Stimulated activated CD4-positive, alpha-beta T cell treated with anti-CD3 and anti-CD28 coated beads, Interleukin-15, amount 100 ng/mL, for 1 hour (primary cell): ENCODE results near the gene ROBO1.

Experiments used
- DNase-seq, 2 donors: peaks; one replicate each; pipeline ENCODE4 v3.0.0-alpha.2; 2020; ENCODE audit warnings: low read depth in 1 of 2, low spot score in 1 of 2

ROBO1 gene

DNA sequence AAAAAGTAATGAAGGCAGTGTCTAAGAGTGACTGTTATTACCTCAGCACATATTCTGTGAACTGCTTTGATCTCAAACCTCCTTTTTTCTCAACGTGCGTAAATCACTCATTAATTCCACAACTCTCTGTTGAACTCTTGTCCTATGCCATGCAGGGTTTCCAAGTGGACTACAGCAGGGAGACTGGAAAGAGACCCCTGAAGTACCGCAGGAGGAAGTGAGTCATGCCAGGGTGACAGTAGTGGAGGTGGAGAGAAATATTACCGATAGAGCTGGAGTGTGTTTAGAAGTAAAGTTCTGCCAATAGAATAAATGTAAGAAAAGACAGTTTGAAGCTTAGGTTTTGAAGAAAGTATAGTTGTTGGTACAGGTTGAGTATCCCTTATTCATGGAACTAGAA lies 908.9 kb downstream of the ROBO1 start:
- no peak for DNase-seq

- DNase-seq = no peak
Measured at GRCh38 chr3:78858174-78858573, 909.6 kb downstream of the ROBO1 start.

- no peak for DNase-seq
Measured at GRCh38 chr3:78857494-78858111, 910.2 kb downstream of the ROBO1 start.

DNA sequence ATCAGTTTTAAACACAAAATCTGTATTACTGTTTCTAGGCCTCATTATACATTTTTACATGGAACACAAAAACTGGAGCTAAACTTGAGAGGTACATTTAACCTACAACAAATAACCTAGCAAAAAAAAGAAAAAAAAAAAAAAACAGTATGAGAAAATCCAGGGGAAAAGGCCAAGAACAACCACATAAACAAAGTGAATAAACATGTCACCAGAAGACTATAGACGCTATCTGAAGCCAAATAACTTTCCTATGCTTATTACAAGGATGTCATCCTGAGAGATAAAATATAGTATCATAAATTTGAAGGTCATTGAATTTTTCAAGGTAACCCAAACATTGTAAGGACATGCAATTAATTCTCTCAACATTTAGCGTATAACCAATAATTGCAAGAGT lies 911.6 kb downstream of the ROBO1 start:
- no peak for DNase-seq

- DNase-seq = no peak
Measured at GRCh38 chr3:78855190-78855589, 912.6 kb downstream of the ROBO1 start.

DNA sequence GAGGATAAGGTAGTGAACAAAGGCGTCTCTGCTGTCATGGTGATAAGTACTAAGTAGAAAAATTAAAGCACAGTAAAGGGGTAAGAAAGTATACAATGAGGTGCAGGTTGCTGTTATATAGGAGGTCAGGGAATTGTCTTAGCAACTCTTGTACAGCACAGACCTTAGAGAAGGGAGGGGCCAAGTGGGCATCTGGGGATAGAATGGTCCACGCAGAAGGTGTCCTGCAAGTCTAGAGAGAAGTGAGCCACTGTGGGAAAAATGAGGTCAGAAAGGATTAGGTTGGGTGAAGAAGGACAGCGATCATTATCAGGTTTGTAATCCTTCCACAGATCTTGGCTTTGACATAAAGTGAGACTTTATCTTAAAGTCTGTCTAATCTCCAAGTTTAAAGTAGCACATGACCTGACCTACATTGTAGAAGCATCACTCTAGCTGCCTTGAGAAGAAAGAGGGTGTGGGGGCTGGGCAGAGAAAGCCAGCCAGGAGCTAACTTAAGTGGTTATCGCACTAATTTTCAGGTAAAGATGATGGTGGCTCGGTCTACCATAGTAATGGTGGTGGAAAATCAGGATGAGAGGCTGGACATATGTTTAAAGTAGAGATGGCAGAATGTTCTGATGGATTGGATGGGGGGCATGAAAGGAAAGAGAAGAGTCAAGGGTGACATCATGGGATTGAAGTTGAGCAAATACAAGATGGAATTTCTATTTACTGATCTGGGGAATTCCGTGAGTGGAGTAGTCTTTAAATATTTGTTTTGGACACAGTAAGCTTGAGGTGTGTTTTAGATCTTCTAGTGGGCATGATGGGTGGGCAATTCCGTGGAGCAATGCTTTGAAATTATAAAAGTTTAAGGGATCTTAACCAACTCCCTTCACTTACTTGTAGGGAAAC lies 919.2 kb downstream of the ROBO1 start:
- no peak for DNase-seq

DNA sequence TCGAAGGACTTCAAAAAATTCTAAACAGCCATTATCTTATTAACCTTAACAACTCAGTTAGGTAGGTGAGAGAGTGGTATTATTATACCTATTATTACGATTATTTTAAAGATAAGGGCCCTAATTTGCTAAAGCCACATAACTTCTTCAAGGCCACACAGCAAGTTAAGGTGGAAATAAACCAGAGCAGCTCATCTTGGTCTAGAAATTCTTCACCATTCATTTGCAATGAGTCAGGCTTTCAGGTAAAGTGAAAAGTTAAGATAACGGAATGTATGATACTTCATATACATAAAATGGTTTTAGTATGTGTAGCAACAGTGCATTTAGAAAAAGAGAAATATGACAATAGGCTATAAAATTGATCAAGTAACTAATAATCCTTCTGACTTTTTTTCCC lies 920.2 kb downstream of the ROBO1 start:
- no peak for DNase-seq

DNA sequence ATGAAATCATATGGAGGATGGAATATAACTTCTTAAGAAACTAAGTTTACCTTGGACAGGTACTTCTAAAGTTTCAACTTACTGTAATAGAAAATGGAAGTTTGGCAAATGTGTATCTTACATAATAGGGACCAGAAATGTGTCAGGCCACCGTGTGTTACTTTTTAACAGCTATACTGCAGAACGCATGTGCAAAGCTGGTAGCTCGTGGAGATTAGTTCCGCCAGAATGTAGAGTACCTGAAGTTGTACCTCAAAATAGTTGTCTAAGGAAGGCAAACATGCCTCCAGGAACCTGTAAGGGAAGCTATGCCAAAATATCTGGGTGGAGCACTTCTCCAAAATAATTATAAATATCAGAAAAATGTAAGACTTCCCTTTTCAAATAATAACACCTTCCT lies 920.6 kb downstream of the ROBO1 start:
- no peak for DNase-seq

- no peak for DNase-seq
Measured at GRCh38 chr3:78846718-78847117, 921.1 kb downstream of the ROBO1 start.

DNA sequence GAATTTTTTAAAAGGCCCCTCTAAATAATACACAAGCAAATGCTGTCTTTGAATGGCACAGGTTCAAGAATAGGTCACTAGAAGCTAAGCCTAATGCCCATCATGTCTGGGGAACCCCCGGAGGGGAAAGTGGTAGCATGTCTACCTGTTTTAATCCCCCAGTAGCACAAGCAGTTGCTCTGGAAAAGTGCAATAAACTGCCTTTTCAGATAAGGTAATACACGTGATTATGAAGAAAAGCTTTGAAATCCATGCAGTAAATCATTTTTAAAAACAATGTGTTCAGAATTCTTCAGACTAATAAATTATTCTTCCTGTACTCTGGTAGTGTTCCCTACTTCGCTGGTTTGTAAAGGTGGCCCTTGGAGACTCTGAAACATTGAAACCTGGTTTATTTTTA lies 922.2 kb downstream of the ROBO1 start:
- DNase-seq = no peak

DNA sequence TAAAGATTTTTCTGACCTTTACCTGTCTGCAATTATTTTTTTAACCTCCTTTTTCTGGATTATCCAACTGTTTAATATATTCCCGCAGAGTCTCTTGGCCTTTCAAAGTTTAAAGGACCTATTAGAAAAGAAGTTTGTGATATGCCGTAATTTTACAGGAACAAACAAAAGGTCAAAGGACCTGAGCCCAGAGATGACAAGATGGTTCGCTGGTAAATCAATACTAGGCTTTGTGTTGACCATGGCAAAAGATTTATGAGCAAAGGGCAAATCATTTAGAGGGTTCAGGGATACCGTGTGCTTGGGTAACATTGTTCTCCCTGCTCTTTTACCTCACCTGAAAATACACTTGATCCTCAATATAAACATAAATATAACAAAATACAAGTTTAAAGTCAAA lies 923.5 kb downstream of the ROBO1 start:
- no peak for DNase-seq

- DNase-seq = no peak
Measured at GRCh38 chr3:78839693-78840092, 928.1 kb downstream of the ROBO1 start.

- no peak for DNase-seq
Measured at GRCh38 chr3:78838362-78838761, 929.4 kb downstream of the ROBO1 start.

DNA sequence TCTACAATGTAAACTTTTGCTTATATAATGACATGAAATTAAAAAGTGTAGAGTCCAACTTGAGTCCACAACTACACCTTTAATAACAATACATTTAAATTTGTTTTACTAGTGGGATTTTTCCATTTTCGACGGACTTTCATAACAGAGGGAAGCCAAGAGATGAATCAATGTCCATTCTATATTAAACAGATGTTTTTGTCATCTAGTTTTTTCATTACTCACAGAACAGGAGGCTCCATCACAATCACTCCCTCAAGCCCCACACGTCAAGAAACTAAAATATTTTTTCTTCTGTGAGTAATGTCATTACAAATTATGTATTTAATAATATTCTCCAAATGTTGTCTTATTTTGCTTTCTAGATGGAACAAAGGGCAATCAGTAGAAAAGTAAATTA lies 932.9 kb downstream of the ROBO1 start:
- no peak for DNase-seq

- no peak for DNase-seq
Measured at GRCh38 chr3:78832785-78833204, 935.0 kb downstream of the ROBO1 start.

- DNase-seq = no peak
Measured at GRCh38 chr3:78831446-78831972, 936.3 kb downstream of the ROBO1 start.

- no peak for DNase-seq
Measured at GRCh38 chr3:78830470-78830869, 937.3 kb downstream of the ROBO1 start.

DNA sequence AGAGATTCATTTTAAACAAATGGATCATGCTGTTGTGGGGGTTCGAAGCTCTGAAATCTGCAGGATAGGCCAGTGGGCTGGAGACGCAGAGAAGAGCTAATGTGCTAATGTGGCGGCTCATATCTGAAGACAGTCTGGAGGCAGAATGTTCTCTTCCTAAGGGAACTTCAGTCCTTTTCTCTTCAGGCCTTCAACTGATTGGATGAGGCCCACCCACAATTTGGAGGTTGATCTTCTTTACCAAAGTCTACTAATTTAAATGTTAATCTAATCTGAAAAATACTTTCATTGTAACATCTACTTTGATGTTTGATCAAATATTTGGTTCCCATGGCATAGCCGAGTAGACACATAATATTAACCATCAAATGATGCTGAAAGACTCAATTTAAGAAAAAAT lies 940.2 kb downstream of the ROBO1 start:
- no peak for DNase-seq

DNA sequence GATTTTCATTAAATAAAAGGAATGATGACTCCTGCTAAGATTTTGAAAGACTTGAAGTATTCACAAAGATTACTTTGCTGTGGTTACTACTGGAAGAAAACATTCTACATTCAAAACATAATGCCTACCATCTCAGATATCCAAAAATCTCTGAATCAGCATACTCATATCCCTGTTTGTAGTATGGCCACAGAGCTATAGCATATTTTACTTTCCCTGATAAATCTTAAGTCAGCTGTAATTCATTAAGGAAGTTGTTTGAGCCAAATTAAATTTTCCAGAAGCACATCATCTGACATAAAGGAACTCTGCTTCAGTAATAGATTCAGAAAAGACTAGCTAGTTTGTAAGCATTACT lies 942.0 kb downstream of the ROBO1 start:
- no peak for DNase-seq

DNA sequence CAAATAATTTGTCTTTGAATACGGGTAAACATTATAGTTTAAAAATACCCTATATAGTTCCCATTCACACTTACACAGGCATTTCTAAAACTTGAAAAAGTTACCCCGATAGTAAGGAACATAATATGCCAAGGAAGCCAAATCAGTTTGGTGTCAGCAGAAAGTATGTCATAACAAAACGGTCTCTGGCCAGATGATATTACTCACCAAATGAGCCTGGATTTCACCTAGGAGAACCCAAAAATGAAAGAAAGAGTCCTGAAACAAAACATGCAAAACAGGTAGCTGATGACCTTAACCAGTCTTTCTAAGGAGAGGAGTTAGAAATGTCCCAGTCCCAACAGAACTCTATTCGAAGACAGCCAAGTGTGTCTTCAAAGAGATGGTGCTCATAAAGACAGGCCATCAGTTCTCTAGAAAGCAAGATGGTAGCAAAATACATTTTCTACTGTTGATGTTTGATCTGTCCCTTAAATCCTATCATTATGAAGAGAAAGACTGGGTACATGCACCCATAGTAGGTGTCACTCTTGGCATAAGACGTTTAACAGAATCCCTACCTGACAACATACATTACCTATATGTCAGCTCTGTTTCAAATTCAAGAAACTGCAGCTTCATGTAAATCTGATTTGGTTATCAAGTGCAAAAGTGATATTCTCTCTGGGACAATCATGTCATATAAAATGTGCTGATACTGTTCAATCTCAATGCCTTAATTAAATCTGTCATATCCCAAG lies 942.5 kb downstream of the ROBO1 start:
- DNase-seq = no peak

GRCh38 chr3:78823859-78824258 lies 943.9 kb downstream of the ROBO1 start:
- DNase-seq = no peak

GRCh38 chr3:78823434-78823833 lies 944.4 kb downstream of the ROBO1 start:
- no peak for DNase-seq
